SJCRH30 (cell line): Measurements from ENCODE around the gene HNF1A. TPM values are rescaled to one million over a fixed set of nuclear protein-coding genes. Genes with fewer than 3 reads are reported as not detected.

Source experiments
- DNase-seq, 2 experiments: peaks; one replicate each; pipeline ENCODE4 v3.0.0-alpha.2; 2015 to 2020
- H3K27ac ChIP-seq: fragments of 250-450 bp; sonication (Bioruptor Pico); 2 replicates; pipeline ENCODE4 v1.5.1; 2020; ENCODE audit warnings: mild to moderate bottlenecking, moderate library complexity
- H3K27me3 ChIP-seq: fragments of 250-450 bp; sonication (Bioruptor Pico); 2 replicates; pipeline ENCODE4 v1.5.1; 2020; ENCODE audit warnings: mild to moderate bottlenecking, moderate library complexity
- H3K36me3 ChIP-seq: fragments of 250-450 bp; sonication (Bioruptor Pico); 2 replicates; pipeline ENCODE4 v1.5.1; 2020; ENCODE audit warnings: mild to moderate bottlenecking, moderate library complexity
- H3K4me1 ChIP-seq: fragments of 250-450 bp; sonication (Bioruptor Pico); 2 replicates; pipeline ENCODE4 v1.5.1; 2020; ENCODE audit warnings: mild to moderate bottlenecking, moderate library complexity
- H3K4me3 ChIP-seq: fragments of 250-450 bp; sonication (Bioruptor Pico); 2 replicates; pipeline ENCODE4 v1.5.1; 2020; ENCODE audit warnings: mild to moderate bottlenecking, moderate library complexity
- H3K9me3 ChIP-seq: fragments of 250-450 bp; sonication (Bioruptor Pico); replicated peaks from 2 replicates; pipeline ENCODE4 v1.5.1; 2020; ENCODE audit warnings: mild to moderate bottlenecking, moderate library complexity
- total RNA-seq: library from RNA; depleted of rRNA; stranded (reverse); fragments of >200 nt; shearing (Covaris generic); gene quantifications from 2 replicates; pipeline ENCODE4 v1.2.3, GENCODE V29; 2014

Gene HNF1A
- total RNA-seq, 1 experiment from 2014 or later, result 0.04 TPM

DNA sequence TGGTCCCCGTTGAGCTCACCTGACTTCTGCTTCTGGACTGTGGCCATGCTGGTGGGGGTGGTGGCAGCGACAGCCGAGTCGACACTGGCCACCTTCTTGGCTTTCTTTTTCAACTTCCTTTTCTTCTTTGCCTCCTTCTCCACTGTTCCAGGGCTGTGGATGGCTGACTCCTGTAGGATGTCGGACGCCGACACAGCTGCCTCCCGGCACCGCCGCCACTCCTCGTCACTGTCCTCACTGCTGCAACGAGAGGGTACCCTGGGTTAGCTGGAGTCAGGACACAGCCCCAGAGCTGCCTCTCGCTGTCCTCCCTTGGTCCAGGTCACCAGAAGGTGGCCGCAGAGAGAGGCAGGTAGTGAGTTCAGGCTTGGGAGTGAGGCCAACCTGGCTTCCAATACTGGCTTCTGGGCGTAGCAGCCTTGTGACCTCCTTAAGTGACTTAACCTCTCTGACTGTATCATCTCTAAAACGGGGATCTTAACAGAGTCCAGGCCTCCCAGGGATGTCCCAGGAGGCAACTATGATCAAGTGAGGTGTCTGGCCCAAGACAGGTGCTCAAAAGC, 26.0 kb downstream of the HNF1A start:
- Histone ChIP-seq H3K27me3 (no peaks in the 10 kb centered on the region), H3K4me3 (no peak overlapping the region), H3K36me3 (peaks cover 15% of the 10 kb centered on the region; the same call in 1 of the 2 replicates), H3K9me3 (no peaks in the 10 kb centered on the region), H3K4me1 (no peaks in the 10 kb centered on the region), H3K27ac (no peak overlapping the region)
- no peak for DNase-seq

DNA sequence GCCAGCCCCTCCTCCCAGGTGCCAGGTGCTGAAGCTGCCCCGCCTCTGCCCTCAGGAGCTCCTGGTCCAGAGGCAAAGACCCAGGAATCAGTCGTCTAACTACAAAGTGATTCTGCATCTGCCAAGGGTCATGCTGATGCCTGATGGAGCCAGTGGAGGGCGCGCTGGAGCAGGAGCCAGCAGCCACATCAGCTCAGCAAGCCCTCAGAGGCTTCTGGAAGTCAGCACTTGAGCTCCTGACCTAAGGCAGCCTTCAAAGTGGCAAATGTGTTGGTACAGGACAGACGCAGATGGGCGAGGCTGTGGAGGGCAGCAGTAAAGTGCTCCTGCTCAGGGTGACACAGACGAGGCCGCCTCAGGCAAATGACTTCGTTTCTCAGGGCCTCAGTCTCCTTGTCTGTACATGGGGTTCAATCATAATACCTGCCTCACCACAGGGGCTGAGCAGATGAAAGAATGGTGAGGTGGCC, 27.0 kb downstream of the HNF1A start:
- Histone ChIP-seq H3K27ac (no peak overlapping the region), H3K9me3 (no peaks in the 10 kb centered on the region), H3K4me1 (no peaks in the 10 kb centered on the region), H3K4me3 (no peak overlapping the region), H3K36me3 (peaks cover 17% of the 10 kb centered on the region; the same call in 1 of the 2 replicates), H3K27me3 (no peaks in the 10 kb centered on the region)
- DNase-seq, result peak; percentile 35 to 59

DNA sequence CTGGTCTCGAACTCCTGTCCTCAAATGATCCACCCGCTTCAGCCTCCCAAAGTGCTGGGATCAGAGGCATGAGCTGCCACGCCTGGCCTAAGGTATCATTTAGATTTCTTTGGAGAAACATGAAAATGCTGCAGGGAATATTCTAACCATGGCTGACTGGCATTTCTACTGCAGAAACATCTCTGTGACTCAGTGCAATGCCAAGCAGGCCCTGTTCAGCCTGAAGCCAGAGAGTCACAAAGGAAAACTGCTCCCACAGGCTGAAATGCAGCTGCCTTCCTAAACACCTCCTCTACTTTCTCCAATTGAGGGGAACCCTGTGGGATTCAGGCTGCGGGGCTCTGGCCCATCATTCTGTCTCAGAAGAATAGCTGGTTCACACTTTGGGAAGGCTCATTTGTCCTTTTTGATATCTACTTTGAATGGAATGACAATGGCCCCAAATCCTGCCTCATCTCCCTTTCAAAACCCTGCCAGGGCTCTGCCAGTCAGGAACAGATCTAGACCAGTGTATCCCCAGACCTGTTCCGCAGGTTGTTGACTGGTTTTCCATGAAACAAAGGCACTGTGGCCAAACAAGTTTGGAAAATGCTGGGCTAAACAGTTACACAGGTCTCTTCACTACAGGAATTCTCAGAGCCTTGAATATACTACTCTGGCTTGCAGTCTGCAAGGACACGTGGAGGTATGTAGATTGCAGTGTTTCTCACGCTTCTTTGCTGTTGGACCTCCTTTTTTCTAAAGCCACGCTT, 30.2 kb downstream of the HNF1A start:
- no peak overlapping the region for H3K27ac ChIP-seq
- no peaks in the 10 kb centered on the region for H3K27me3 ChIP-seq
- peaks cover 15% of the 10 kb centered on the region; the same call in 1 of the 2 replicates for H3K36me3 ChIP-seq
- H3K9me3 ChIP-seq, result no peaks in the 10 kb centered on the region
- H3K4me1 ChIP-seq, result no peaks in the 10 kb centered on the region
- no peak overlapping the region for H3K4me3 ChIP-seq
- DNase-seq, result no peak

DNA sequence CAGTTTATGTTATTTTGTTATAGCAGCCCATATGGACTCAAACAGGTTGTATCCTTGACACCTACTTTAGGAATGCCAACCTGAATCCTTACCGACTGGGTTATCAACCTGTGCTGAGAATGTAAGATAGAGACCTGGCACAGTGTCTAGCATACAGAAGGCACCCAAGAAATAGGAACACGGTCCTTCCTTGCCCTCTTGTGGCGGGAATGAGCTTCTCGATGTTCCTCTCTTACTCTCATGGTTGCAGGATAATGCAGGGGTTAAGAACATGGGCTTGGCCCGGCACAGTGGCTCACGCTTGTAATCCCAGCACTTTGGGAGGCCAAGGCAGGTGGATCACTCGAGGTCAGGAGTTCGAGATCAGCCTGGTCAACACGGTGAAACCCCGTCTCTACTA, 31.4 kb downstream of the HNF1A start:
- DNase-seq, result peak in 1 of 2 experiments; percentile 33

DNA sequence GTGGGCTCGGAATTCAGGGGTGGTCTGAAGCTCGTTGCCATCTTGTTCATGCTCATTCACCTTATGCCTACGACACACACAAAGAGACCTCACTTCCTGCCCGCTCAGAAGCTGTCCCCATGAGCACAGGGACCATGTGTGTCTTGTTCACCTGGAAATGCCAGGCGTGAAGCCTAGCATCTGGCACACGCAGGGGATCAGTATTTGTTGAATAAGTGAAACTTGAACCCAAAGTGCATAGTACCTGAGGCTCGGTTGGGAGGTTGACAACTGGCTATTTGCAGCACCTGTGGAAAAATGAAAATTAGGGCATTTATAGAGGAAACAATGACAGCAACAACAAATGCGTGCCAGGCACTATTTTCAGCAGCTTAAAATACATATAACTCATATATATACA, 32.5 kb downstream of the HNF1A start:
- DNase-seq, result no peak
- no peaks in the 10 kb centered on the region for H3K9me3 ChIP-seq
- peaks cover 4% of the 10 kb centered on the region; the same call in 1 of the 2 replicates for H3K36me3 ChIP-seq
- no peak overlapping the region for H3K4me3 ChIP-seq
- H3K27me3 ChIP-seq, result no peaks in the 10 kb centered on the region
- H3K27ac ChIP-seq, result no peak overlapping the region
- H3K4me1 ChIP-seq, result no peaks in the 10 kb centered on the region

More for the DNA sequence above, 31.4 kb downstream of the HNF1A start:
- Histone ChIP-seq H3K4me1 (no peaks in the 10 kb centered on the region), H3K27ac (no peak overlapping the region), H3K27me3 (no peaks in the 10 kb centered on the region), H3K36me3 (peaks cover 5% of the 10 kb centered on the region; the same call in 1 of the 2 replicates), H3K9me3 (no peaks in the 10 kb centered on the region), H3K4me3 (no peak overlapping the region)

DNA sequence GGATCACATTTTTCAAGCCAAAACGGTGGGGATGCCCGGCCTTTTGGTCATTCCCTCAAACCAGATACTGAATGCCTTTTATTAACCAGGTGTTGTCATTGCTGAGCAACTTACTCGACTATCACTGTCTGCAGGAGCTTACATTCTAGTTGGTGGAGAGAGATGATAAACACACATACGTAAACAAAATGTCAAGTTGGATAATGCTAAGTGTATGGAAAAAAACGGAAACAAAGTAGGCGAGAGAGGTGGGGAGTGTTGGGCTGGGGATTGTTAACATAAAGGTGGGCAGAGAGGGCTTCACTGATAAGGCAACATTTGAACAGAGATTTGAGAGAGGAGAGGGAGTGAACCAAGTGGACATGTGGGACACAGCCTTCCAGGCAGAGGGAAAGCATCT, 33.5 kb downstream of the HNF1A start:
- Histone ChIP-seq H3K36me3 (peaks cover 4% of the 10 kb centered on the region; the same call in 1 of the 2 replicates), H3K27ac (no peak overlapping the region), H3K4me1 (no peaks in the 10 kb centered on the region), H3K27me3 (no peaks in the 10 kb centered on the region), H3K4me3 (no peak overlapping the region), H3K9me3 (no peaks in the 10 kb centered on the region)
- DNase-seq, result no peak

DNA sequence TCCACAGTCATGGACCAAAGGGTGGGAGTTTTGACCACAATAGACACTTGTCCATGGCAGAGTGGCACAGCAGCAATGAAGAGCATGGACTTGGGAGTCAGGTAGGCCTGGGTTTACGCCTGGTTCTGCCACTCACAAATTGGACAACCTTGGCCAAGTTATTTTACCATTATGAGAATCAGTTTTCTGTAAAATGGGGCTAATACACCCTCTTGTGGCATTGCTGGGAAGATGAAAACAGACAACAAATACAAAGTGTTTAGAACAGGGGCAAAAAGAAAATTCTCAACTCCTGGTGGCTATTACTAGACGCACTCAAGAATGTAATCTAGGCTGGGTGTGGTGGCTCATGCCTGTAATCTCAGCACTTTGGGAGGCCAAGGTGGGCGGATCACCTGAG, 35.4 kb downstream of the HNF1A start:
- H3K27me3 ChIP-seq, result no peaks in the 10 kb centered on the region
- no peaks in the 10 kb centered on the region for H3K4me1 ChIP-seq
- peaks cover 4% of the 10 kb centered on the region; the same call in 1 of the 2 replicates for H3K36me3 ChIP-seq
- H3K9me3 ChIP-seq, result no peaks in the 10 kb centered on the region
- H3K27ac ChIP-seq, result no peak overlapping the region
- DNase-seq, result no peak
- no peak overlapping the region for H3K4me3 ChIP-seq

DNA sequence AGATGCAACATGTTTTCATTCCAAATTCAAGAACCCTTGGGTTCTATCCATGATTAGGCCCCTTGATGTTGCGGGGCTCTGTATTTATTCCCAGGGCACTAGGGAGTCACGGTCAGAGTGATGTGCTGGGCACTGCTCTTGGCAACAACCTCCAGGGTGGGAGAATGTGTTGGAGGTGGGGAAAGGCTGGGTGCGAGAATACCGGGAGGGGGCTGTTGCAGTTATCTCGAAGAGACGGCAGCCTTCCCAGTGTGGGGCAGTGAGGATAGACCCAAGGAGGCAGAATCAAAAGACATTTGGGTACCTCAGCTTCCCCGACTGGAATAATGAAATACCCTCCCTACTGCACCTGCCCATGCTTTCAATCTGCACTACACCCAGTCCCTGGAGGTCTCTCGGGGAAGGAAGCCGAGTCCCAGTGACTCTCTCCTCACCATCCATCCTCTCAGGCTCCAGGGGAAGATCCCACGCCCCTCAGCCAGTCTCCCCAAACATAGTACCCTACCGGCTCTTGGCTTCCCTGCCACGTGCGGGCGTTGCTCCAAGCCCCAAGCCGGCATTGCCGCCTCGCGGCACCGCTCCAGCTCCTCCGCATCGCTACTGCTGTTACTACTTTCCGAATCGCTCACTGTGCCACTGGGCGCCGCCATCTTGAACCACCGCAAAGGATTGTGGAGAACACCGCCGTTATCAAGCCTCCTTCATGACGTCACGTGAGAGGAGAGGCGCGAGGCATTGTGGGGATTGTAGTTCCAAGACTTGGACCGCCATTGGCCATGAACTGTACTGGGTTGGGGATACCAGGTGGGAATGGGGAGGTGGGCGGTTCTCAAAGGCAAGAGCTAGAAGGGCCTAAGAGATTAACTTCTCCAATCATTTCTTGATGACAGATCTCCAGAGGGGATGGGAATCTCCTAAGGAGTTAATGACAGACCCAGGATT, 37.8 kb downstream of the HNF1A start, which contains the start of gene C12orf43:
TSS of gene C12orf43 (minus strand) at position 663 of the 942 bp plus-strand sequence. CDS start at position 650, 13 bp downstream.
- H3K36me3 ChIP-seq, result no peaks in the 10 kb centered on the region
- H3K9me3 ChIP-seq, result no peaks in the 10 kb centered on the region
- no peaks in the 10 kb centered on the region for H3K4me1 ChIP-seq
- H3K27ac ChIP-seq, result peak within 1 kb of the TSS; percentile 49
- no peaks in the 10 kb centered on the region for H3K27me3 ChIP-seq
- peak; percentile 90 to 95 for DNase-seq
- peak within 1 kb of the TSS; percentile 95 for H3K4me3 ChIP-seq

DNA sequence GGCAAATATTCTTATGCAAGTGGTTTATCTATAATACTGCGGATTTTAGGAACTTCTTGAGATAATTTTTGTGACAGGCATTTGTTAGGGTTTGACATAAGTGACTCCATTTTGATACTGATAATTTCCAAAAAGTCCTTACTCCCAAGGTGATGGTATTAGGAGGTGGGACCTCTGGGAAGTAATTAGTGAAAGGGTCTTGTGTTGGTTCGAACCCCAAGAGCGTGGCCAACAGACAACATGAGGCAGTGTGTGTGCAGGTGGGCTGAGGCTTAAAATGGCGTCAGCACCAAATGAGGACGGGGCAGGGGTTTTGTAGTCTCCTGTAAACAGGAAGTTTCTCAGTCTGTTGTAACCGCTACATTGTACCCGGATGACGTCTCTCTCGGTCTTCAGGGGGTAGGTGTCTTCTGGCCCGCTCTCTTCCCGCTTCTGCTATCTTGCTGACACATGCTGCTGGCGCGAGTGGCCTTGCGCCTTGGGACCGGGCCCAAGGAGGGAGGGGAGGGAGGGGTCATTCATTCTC, 39.7 kb downstream of the HNF1A start:
- DNase-seq, result no peak
- H3K4me1 ChIP-seq, result no peaks in the 10 kb centered on the region
- H3K27ac ChIP-seq, result no peak overlapping the region
- H3K4me3 ChIP-seq, result no peak overlapping the region
- H3K36me3 ChIP-seq, result no peaks in the 10 kb centered on the region
- no peaks in the 10 kb centered on the region for H3K27me3 ChIP-seq
- H3K9me3 ChIP-seq, result no peaks in the 10 kb centered on the region

DNA sequence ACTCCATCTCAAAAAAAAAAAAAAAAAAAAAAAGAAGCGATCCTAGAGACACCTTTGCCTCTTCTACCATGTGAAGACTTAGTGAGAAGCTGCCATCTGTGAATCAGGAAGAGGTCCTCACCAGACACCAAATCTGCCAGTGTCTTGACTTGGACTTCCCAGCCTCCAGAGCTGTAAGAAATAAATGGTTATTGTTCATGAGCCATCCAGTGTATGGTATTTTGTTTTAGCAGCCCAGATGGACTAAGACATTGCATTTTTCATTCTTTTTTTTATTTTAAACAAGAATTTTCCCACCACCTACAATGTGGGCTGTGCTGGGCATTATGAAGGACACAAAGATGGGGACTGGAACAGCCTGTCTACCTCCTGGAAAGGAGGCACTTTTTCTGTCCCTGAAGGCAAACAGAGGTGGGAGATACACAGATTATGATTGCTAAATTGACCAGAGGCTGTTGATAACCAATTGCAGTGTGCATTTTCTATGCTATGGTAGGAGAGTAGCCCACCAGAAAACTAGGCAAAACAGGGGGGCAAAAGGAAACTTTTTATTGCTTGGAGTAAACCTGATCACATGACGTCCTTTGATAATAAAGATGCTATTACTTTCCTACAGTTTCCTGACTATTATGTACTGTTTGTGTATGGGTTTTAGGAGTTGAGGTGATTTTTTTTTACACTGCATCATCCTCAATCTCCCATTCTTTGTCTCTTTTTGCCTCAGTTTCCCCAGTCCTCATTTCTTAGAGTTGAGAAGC, 40.7 kb downstream of the HNF1A start:
- no peaks in the 10 kb centered on the region for H3K27me3 ChIP-seq
- no peak overlapping the region for H3K4me3 ChIP-seq
- H3K9me3 ChIP-seq, result no peaks in the 10 kb centered on the region
- H3K4me1 ChIP-seq, result no peaks in the 10 kb centered on the region
- no peak for DNase-seq
- no peak overlapping the region for H3K27ac ChIP-seq
- no peaks in the 10 kb centered on the region for H3K36me3 ChIP-seq

DNA sequence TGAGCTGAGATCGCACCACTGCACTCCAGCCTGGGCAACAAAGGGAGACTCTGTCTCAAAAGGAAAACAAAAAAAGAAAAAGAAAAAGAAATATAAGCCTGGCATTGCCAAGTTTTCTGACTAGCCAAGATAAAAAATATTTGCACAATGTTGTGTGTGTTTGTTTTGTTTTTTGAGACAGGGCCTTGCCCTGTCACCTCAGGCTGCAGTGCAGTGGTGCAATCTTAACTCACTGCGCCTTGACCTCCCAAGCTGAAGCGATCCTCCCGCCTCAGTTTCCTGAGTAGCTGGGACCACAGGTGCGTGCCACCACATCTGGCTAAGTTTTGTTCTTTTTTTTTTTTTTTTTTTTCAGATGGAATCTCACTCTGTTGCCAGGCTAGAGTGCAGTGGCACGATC, 43.4 kb downstream of the HNF1A start:
- H3K4me3 ChIP-seq, result no peak overlapping the region
- DNase-seq, result no peak
- H3K4me1 ChIP-seq, result no peaks in the 10 kb centered on the region
- no peaks in the 10 kb centered on the region for H3K36me3 ChIP-seq
- H3K9me3 ChIP-seq, result no peaks in the 10 kb centered on the region
- H3K27me3 ChIP-seq, result no peaks in the 10 kb centered on the region
- no peak overlapping the region for H3K27ac ChIP-seq

DNA sequence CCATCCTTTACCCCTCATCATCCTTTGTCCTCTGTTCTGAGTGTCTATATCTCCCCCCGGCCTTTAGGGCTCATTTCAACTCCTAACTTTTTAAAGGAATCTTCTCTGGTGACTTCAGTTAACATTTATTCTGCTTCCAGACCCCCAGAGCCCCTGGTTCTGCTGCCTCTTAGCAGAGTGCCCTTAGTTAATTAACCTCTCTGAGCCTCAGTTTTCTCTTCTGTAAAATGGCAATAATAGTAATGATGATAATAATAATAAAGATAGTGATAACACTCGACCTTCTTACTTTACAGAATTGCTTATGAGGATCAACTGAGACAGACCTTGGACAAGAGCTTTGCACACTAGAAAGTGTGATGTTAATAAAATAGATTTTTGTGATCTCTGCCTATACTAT, 44.4 kb downstream of the HNF1A start:
- H3K9me3 ChIP-seq, result no peaks in the 10 kb centered on the region
- no peaks in the 10 kb centered on the region for H3K36me3 ChIP-seq
- H3K4me1 ChIP-seq, result no peaks in the 10 kb centered on the region
- H3K27me3 ChIP-seq, result no peaks in the 10 kb centered on the region
- H3K27ac ChIP-seq, result no peak overlapping the region
- no peak overlapping the region for H3K4me3 ChIP-seq
- DNase-seq, result no peak

DNA sequence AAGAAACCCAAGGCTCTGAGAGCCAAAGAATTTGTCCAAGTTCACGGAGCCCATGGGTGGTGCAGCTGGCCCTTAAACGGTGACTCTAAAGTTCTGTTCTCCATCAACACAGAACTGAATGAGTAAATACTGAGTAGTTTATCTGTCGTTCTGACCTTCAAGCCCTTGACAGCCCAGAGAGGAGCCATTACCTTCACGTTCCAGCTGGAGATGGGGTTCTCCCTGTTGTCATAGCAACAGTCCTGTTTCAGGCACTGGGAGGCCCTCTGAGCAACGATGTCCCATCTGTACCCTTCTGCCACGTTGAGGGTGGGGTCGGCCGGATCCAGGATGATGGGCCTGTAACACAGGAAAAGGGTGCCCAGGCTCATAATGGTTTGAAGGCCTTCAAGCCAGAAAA, 45.5 kb downstream of the HNF1A start:
- Histone ChIP-seq H3K4me1 (no peaks in the 10 kb centered on the region), H3K27ac (no peak overlapping the region), H3K36me3 (no peaks in the 10 kb centered on the region), H3K4me3 (no peak overlapping the region), H3K27me3 (no peaks in the 10 kb centered on the region), H3K9me3 (no peaks in the 10 kb centered on the region)
- no peak for DNase-seq
